Measurements from ENCODE around the gene MICAL3.

MICAL3 gene

DNA sequence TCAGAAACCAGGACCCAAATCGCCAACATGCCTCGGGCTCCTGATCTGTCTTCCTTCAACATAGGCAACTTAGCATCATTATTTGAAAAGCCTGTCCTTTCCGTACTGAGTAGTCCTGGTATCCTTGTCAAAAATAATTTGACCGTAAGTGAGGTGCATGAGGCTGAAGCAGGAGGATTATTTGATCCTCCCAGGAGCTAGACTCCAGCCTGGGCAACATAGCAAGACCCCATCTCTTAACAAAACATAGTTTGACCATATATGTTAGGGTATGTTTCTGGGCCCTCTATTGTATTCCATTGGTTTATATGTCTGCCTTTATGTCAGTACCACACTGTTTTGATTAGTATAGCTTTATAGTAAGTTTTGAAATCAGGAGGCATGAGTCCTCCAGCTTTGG lies 112.5 kb downstream of the MICAL3 start:
- TF ChIP-seq ESRRG (CRISPR knock-in tag; IDR thresholded peaks at IDR 0.05) (no peak), ZNF70 (CRISPR knock-in tag; IDR thresholded peaks at IDR 0.05) (no peak), SNAI2 (CRISPR knock-in tag; IDR thresholded peaks at IDR 0.05) (no peak), GLIS3 (CRISPR knock-in tag; IDR thresholded peaks at IDR 0.05) (no peak), CSDC2 (CRISPR knock-in tag; IDR thresholded peaks at IDR 0.05) (no peak), ZFP3 (CRISPR knock-in tag; IDR thresholded peaks at IDR 0.05) (no peak)
- TF ChIP-seq, protein P1, sequence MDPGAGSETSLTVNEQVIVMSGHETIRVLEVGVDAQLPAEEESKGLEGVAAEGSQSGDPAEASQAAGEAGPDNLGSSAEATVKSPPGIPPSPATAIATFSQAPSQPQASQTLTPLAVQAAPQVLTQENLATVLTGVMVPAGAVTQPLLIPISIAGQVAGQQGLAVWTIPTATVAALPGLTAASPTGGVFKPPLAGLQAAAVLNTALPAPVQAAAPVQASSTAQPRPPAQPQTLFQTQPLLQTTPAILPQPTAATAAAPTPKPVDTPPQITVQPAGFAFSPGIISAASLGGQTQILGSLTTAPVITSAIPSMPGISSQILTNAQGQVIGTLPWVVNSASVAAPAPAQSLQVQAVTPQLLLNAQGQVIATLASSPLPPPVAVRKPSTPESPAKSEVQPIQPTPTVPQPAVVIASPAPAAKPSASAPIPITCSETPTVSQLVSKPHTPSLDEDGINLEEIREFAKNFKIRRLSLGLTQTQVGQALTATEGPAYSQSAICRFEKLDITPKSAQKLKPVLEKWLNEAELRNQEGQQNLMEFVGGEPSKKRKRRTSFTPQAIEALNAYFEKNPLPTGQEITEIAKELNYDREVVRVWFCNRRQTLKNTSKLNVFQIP (CRISPR knock-in tag; IDR thresholded peaks at IDR 0.05; ENCODE audit: borderline replicate concordance, low read depth): no peak
- no peak for ATAC-seq

DNA sequence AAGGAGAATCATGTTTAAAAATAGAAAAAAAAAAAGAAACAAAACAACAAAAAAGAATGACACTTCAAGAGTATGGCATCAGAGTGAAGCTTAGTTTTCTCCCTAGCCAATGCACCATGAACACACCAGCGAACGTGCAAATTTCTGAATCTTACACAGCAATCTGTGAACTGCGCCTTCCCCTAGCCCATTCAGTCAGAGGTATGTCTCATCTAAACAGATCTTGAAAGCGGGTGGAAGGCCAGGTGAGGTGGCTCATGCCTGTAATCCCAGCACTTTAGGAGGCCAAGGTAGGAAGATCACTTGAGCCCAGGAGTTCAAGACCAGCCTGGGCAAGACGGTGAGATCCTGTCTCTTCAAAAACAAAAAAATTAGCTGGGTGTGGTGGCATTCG lies 113.1 kb downstream of the MICAL3 start:
- TF ChIP-seq ARNTL (CRISPR knock-in tag; IDR thresholded peaks at IDR 0.05; ENCODE audit: borderline replicate concordance, low read depth): no peak
- no peak for TF ChIP-seq ZNF8 (CRISPR knock-in tag; IDR thresholded peaks at IDR 0.05)
- TF ChIP-seq, protein P1 (CRISPR knock-in tag; IDR thresholded peaks at IDR 0.05; ENCODE audit: borderline replicate concordance, low read depth): no peak
- ATAC-seq: no peak

DNA sequence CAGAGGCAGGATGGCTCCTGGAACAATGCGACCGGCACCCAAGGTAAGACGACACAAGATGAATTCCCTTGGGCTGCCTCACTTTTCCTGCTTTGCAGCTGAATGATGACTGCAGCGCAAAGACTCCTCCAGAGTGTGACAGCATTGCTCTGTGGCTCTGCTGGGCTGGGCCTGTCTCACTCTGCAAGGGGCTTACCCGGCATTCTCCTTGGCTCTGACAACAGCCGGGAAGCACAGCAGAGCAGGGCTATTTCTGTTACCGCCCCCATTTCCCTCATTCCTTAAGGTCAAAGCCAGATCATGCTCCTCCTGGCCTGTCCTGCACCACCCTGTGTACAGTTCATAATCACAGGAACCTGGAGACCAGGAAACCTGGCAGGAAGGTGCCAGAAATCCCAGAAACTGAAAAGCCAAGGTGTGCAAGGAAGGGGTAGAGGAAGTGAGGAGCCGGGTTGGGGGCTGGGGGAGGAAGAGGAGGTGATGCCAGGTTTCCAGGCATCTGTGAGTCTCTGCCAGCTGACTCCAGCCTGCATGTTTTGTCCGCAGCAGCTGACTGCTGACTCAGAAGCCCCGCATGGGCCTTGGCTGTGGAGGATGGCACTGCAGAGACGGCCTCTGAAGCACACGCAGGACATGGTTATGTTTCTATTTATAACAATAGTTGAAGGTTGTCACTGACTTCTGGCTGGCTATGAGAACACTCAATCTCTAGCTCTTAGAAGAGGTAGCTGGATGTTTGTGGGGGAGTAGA lies 113.6 kb downstream of the MICAL3 start:
- TF ChIP-seq TOX (CRISPR knock-in tag; IDR thresholded peaks at IDR 0.05; ENCODE audit: borderline replicate concordance): no peak
- TF ChIP-seq ARNTL (CRISPR knock-in tag; IDR thresholded peaks at IDR 0.05; ENCODE audit: borderline replicate concordance, low read depth): no peak
- TF ChIP-seq RARB (CRISPR knock-in tag; IDR thresholded peaks at IDR 0.05): no peak
- 0 out of 2 replicates have a peak, but pooled peaks have one; percentile 43 for TF ChIP-seq ZFP3 (CRISPR knock-in tag; IDR thresholded peaks at IDR 0.05)
- no peak for TF ChIP-seq ISL1 (CRISPR knock-in tag; IDR thresholded peaks at IDR 0.05)
- TF ChIP-seq BACH2 (CRISPR knock-in tag; IDR thresholded peaks at IDR 0.05; ENCODE audit: borderline replicate concordance): no peak
- peak; percentile 93 for ATAC-seq

DNA sequence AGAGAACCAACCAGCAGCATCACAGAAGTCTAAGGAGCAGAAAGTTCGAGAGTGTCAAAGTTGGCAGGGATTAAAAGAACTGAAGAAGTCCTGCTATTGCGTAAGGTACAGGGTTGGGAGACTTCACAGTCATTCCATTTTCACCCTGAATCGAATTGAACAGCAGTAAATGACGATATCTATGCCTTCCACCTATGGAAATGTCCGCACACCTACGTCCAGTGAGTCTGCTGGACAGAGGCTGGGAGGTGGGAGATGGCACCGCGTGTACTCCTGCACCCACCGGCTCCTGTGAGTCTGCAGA lies 116.7 kb downstream of the MICAL3 start:
- ATAC-seq: no peak
- TF ChIP-seq ARNTL (CRISPR knock-in tag; IDR thresholded peaks at IDR 0.05; ENCODE audit: borderline replicate concordance, low read depth): no peak
- TF ChIP-seq ZC3H10 (CRISPR knock-in tag; IDR thresholded peaks at IDR 0.05): no peak
- TF ChIP-seq TCF4 (CRISPR knock-in tag; IDR thresholded peaks at IDR 0.05; ENCODE audit: borderline replicate concordance): no peak
- TF ChIP-seq ZNF70 (CRISPR knock-in tag; IDR thresholded peaks at IDR 0.05): no peak
- TF ChIP-seq ZFP3 (CRISPR knock-in tag; IDR thresholded peaks at IDR 0.05): no peak
- no peak for TF ChIP-seq ZNF565 (CRISPR knock-in tag; conservative IDR thresholded peaks at IDR 0.05; ENCODE audit: low read depth)
- no peak for TF ChIP-seq ZNF8 (CRISPR knock-in tag; IDR thresholded peaks at IDR 0.05)
- no peak for TF ChIP-seq TOX (CRISPR knock-in tag; IDR thresholded peaks at IDR 0.05; ENCODE audit: borderline replicate concordance)
- no peak for TF ChIP-seq PPARA (CRISPR knock-in tag; IDR thresholded peaks at IDR 0.05; ENCODE audit: borderline replicate concordance)
- no peak for TF ChIP-seq ISL1 (CRISPR knock-in tag; IDR thresholded peaks at IDR 0.05)
- TF ChIP-seq GLIS3 (CRISPR knock-in tag; IDR thresholded peaks at IDR 0.05): no peak
- TF ChIP-seq, protein P1 (CRISPR knock-in tag; IDR thresholded peaks at IDR 0.05; ENCODE audit: borderline replicate concordance, low read depth): no peak
- no peak for TF ChIP-seq ESRRG (CRISPR knock-in tag; IDR thresholded peaks at IDR 0.05)
- TF ChIP-seq SNAI2 (CRISPR knock-in tag; IDR thresholded peaks at IDR 0.05): no peak
- TF ChIP-seq, protein P2, sequence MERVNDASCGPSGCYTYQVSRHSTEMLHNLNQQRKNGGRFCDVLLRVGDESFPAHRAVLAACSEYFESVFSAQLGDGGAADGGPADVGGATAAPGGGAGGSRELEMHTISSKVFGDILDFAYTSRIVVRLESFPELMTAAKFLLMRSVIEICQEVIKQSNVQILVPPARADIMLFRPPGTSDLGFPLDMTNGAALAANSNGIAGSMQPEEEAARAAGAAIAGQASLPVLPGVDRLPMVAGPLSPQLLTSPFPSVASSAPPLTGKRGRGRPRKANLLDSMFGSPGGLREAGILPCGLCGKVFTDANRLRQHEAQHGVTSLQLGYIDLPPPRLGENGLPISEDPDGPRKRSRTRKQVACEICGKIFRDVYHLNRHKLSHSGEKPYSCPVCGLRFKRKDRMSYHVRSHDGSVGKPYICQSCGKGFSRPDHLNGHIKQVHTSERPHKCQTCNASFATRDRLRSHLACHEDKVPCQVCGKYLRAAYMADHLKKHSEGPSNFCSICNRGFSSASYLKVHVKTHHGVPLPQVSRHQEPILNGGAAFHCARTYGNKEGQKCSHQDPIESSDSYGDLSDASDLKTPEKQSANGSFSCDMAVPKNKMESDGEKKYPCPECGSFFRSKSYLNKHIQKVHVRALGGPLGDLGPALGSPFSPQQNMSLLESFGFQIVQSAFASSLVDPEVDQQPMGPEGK (CRISPR knock-in tag; IDR thresholded peaks at IDR 0.05; ENCODE audit: borderline replicate concordance): no peak
- TF ChIP-seq, protein P3, sequence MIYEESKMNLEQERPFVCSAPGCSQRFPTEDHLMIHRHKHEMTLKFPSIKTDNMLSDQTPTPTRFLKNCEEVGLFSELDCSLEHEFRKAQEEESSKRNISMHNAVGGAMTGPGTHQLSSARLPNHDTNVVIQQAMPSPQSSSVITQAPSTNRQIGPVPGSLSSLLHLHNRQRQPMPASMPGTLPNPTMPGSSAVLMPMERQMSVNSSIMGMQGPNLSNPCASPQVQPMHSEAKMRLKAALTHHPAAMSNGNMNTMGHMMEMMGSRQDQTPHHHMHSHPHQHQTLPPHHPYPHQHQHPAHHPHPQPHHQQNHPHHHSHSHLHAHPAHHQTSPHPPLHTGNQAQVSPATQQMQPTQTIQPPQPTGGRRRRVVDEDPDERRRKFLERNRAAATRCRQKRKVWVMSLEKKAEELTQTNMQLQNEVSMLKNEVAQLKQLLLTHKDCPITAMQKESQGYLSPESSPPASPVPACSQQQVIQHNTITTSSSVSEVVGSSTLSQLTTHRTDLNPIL (CRISPR knock-in tag; IDR thresholded peaks at IDR 0.05; ENCODE audit: low read depth): no peak
- TF ChIP-seq, protein P4, sequence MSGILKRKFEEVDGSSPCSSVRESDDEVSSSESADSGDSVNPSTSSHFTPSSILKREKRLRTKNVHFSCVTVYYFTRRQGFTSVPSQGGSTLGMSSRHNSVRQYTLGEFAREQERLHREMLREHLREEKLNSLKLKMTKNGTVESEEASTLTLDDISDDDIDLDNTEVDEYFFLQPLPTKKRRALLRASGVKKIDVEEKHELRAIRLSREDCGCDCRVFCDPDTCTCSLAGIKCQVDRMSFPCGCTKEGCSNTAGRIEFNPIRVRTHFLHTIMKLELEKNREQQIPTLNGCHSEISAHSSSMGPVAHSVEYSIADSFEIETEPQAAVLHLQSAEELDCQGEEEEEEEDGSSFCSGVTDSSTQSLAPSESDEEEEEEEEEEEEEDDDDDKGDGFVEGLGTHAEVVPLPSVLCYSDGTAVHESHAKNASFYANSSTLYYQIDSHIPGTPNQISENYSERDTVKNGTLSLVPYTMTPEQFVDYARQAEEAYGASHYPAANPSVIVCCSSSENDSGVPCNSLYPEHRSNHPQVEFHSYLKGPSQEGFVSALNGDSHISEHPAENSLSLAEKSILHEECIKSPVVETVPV (CRISPR knock-in tag; IDR thresholded peaks at IDR 0.05): no peak
- no peak for TF ChIP-seq RARB (CRISPR knock-in tag; IDR thresholded peaks at IDR 0.05)
- TF ChIP-seq CSDC2 (CRISPR knock-in tag; IDR thresholded peaks at IDR 0.05): no peak
